NOMO-1 treated with dmso at 0.1 percent for 144 hours (cell line): Measurements from ENCODE around the gene C12orf42.

Experiments
- DNase-seq: peaks from one replicate; lab custom pipeline; 2025; ENCODE audit not compliant: unreplicated experiment; lab: John Stamatoyannopoulos, UW

C12orf42 gene

DNA sequence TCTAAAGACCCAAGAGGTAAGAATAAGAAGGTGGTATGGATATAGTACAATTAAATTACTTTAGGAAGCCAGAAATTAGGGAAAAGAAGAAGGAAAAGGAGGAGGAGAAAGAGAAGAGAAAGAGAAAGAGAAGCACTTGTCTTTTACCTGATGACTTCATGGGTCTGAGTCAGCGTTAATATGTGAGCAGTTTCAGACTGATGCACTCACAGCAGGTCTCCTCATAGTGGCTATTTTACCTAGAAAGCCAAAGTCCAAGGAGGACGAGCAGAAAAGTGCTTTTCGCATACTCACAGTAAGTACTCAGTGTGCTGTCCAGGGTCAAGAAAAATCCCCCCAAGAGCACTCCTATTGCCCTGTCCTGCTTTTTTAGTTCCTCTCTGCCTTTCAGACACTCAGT is 222.1 kb downstream of the C12orf42 start:
- no peak for DNase-seq

GRCh38 chr12:103272949-103273348 is 222.8 kb downstream of the C12orf42 start:
- no peak for DNase-seq

- no peak for DNase-seq
These were observed 225.8 kb downstream of the C12orf42 start for GRCh38 chr12:103269946-103270345.

DNA sequence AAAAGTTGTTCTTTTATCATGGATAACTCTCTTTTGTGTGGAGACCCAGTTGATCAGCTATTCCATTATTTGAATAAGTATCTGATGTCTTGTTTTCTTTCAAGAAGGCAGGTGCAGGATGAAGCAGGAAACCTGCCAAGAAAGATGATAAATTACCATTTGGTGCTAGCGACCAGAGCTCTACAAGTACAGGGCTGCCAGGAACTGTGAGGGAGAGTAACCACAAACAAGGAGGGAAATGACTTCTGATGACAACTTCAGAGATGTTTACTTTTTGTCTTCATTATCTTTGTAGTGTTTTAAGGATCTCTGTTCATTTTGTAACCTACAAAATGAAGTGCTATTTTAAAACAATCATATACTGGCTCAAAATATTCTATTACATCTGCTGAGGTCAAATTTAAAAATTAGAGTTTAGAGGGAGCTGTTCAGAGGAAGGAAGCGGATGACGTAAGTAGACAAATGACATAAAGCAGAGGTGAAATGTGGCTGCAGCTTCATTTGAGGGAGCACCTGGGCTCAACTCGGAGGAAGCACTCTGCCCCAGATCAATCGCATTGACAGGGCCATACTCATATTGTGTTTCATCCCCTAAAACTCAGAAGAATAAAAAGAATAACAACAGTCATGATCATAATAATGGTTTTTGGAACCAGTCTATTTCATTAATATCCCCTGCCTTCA is 226.8 kb downstream of the C12orf42 start:
- no peak for DNase-seq

- DNase-seq = no peak
These were observed 238.0 kb downstream of the C12orf42 start for GRCh38 chr12:103257763-103258162.
